ENCODE measurements around the gene CNN1. TPM values are rescaled to one million over a fixed set of nuclear protein-coding genes. Genes with fewer than 3 reads are reported as not detected.

CNN1 gene
- total and polyA plus RNA-seq, 2 of the 13 experiments (the other 11 are each of a cell fraction or from before 2014, with no cell fraction given) = 0.70 to 1.1 TPM

- TF ChIP-seq, protein P1, sequence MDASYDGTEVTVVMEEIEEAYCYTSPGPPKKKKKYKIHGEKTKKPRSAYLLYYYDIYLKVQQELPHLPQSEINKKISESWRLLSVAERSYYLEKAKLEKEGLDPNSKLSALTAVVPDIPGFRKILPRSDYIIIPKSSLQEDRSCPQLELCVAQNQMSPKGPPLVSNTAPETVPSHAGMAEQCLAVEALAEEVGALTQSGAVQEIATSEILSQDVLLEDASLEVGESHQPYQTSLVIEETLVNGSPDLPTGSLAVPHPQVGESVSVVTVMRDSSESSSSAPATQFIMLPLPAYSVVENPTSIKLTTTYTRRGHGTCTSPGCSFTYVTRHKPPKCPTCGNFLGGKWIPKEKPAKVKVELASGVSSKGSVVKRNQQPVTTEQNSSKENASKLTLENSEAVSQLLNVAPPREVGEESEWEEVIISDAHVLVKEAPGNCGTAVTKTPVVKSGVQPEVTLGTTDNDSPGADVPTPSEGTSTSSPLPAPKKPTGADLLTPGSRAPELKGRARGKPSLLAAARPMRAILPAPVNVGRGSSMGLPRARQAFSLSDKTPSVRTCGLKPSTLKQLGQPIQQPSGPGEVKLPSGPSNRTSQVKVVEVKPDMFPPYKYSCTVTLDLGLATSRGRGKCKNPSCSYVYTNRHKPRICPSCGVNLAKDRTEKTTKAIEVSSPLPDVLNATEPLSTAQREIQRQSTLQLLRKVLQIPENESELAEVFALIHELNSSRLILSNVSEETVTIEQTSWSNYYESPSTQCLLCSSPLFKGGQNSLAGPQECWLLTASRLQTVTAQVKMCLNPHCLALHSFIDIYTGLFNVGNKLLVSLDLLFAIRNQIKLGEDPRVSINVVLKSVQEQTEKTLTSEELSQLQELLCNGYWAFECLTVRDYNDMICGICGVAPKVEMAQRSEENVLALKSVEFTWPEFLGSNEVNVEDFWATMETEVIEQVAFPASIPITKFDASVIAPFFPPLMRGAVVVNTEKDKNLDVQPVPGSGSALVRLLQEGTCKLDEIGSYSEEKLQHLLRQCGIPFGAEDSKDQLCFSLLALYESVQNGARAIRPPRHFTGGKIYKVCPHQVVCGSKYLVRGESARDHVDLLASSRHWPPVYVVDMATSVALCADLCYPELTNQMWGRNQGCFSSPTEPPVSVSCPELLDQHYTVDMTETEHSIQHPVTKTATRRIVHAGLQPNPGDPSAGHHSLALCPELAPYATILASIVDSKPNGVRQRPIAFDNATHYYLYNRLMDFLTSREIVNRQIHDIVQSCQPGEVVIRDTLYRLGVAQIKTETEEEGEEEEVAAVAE (CRISPR knock-in tag; IDR thresholded peaks at IDR 0.05; ENCODE audit: borderline replicate concordance) = peak; percentile 97
- TF ChIP-seq HNRNPK (IDR thresholded peaks at IDR 0.05; ENCODE audit: low read depth, low read length, poor library complexity, severe bottlenecking) (no peak), ZNF224 (CRISPR knock-in tag; IDR thresholded peaks at IDR 0.05) (peak; percentile 79), ZNF670 (CRISPR knock-in tag; IDR thresholded peaks at IDR 0.05; ENCODE audit: borderline replicate concordance) (peak; percentile 15; the same call in 1 of the 2 replicates), BORCS8-MEF2B (CRISPR knock-in tag; IDR thresholded peaks at IDR 0.05) (peak; percentile 90), MLX (CRISPR knock-in tag; IDR thresholded peaks at IDR 0.05) (no peak), ZNF674 (CRISPR knock-in tag; IDR thresholded peaks at IDR 0.05; ENCODE audit: low read depth) (0 out of 2 replicates have a peak, but pooled peaks have one; percentile 71), ZFP41 (CRISPR knock-in tag; IDR thresholded peaks at IDR 0.05; ENCODE audit: borderline replicate concordance) (0 out of 2 replicates have a peak, but pooled peaks have one; percentile 10)
- TF ChIP-seq, protein P2, sequence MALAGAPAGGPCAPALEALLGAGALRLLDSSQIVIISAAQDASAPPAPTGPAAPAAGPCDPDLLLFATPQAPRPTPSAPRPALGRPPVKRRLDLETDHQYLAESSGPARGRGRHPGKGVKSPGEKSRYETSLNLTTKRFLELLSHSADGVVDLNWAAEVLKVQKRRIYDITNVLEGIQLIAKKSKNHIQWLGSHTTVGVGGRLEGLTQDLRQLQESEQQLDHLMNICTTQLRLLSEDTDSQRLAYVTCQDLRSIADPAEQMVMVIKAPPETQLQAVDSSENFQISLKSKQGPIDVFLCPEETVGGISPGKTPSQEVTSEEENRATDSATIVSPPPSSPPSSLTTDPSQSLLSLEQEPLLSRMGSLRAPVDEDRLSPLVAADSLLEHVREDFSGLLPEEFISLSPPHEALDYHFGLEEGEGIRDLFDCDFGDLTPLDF (CRISPR knock-in tag; IDR thresholded peaks at IDR 0.05) = peak; percentile 51; the same call in 1 of the 2 replicates
- TF ChIP-seq, protein P3, sequence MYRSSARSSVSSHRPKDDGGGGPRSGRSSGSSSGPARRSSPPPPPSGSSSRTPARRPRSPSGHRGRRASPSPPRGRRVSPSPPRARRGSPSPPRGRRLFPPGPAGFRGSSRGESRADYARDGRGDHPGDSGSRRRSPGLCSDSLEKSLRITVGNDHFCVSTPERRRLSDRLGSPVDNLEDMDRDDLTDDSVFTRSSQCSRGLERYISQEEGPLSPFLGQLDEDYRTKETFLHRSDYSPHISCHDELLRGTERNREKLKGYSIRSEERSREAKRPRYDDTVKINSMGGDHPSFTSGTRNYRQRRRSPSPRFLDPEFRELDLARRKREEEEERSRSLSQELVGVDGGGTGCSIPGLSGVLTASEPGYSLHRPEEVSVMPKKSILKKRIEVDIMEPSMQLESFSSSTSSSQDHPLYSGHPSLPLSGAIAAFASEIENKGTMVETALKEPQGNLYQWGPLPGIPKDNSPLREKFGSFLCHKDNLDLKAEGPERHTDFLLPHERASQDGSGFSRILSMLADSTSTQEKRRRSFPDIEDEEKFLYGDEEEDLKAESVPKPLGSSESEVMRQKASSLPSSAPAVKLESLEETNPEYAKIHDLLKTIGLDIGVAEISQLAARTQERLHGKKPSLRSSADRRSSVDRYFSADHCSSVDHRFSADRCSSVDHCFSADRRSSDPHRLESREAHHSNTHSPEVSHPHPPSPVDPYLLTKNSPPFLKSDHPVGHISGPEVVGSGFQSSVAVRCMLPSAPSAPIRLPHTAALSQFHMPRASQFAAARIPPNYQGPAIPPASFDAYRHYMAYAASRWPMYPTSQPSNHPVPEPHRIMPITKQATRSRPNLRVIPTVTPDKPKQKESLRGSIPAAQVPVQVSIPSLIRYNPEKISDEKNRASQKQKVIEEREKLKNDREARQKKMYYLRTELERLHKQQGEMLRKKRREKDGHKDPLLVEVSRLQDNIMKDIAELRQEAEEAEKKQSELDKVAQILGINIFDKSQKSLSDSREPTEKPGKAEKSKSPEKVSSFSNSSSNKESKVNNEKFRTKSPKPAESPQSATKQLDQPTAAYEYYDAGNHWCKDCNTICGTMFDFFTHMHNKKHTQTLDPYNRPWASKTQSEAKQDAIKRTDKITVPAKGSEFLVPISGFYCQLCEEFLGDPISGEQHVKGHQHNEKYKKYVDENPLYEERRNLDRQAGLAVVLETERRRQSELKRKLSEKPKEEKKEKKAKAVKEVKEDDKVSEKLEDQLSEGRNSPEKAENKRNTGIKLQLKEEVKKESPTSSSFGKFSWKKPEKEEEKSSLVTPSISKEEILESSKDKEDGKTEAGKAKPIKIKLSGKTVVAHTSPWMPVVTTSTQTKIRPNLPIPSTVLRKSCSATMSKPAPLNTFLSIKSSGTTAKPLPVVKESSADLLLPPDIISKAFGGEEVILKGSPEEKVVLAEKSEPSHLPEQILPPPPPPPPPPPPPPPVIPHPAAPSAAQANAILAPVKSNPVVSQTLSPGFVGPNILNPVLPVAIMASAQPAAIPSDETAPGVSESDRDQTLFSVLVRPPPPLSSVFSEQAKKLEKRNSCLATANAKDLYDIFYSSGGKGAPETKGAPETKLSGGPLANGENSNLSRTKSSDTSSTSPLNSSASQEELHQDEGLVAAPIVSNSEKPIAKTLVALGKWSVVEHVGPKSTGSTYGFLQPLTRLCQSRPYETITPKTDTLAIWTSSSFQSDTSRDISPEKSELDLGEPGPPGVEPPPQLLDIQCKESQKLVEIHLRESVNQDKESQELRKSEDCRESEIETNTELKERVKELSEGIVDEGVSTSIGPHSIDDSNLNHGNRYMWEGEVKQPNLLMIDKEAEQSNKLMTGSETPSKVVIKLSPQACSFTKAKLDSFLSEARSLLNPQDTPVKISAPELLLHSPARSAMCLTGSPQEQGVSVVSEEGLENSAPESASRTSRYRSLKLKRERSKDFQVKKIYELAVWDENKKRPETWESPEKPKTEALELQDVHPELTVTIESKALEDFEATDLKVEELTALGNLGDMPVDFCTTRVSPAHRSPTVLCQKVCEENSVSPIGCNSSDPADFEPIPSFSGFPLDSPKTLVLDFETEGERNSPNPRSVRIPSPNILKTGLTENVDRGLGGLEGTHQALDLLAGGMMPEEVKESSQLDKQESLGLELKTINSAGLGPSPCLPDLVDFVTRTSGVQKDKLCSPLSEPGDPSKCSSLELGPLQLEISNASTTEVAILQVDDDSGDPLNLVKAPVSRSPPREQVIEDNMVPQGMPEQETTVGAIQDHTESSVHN (CRISPR knock-in tag; IDR thresholded peaks at IDR 0.05) = 0 out of 2 replicates have a peak, but pooled peaks have one; percentile 52
- TF ChIP-seq, protein P4, sequence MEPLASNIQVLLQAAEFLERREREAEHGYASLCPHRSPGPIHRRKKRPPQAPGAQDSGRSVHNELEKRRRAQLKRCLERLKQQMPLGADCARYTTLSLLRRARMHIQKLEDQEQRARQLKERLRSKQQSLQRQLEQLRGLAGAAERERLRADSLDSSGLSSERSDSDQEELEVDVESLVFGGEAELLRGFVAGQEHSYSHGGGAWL (CRISPR knock-in tag; IDR thresholded peaks at IDR 0.05) = peak; percentile 87
These were observed 9.9 kb upstream of the CNN1 start, which contains the start of gene ECSIT (continued) for GRCh38 chr19:11528551-11529341.

Measured in HepG2 (cell line).